ENCODE results near the gene CDYL.

Gene CDYL

DNA sequence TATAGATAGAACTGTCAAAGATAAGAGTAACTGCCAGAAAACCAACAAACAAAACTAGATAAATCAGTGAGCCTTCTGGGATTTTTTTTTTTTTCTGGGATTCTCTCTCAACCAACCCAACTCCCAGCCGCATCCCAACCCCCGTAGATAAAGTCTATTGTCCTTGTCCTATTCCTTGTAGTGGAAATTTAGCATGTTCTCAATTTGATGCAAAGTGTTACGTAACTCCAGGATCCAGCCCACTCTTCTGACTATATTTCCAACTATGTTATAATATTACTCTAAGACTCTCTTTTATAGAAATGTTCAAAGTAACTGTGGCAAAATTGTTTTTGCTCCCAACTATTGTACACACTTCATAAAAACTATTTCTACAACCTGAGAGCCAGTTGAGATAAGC lies 15.4 kb upstream of the CDYL start:
- no peak overlapping the region for H3K27ac ChIP-seq (ENCODE audit: low read length)
- H3K9me3 ChIP-seq (ENCODE audit: insufficient read depth, low read length): peaks cover 5% of the 10 kb centered on the region; the same call in 1 of the 2 replicates
- no peak overlapping the region for H3K9ac ChIP-seq (ENCODE audit: low read length)
- TF ChIP-seq EZH2phosphoT487 (IDR thresholded peaks at IDR 0.05; ENCODE audit: low read depth): no peak
- TF ChIP-seq, protein P1, sequence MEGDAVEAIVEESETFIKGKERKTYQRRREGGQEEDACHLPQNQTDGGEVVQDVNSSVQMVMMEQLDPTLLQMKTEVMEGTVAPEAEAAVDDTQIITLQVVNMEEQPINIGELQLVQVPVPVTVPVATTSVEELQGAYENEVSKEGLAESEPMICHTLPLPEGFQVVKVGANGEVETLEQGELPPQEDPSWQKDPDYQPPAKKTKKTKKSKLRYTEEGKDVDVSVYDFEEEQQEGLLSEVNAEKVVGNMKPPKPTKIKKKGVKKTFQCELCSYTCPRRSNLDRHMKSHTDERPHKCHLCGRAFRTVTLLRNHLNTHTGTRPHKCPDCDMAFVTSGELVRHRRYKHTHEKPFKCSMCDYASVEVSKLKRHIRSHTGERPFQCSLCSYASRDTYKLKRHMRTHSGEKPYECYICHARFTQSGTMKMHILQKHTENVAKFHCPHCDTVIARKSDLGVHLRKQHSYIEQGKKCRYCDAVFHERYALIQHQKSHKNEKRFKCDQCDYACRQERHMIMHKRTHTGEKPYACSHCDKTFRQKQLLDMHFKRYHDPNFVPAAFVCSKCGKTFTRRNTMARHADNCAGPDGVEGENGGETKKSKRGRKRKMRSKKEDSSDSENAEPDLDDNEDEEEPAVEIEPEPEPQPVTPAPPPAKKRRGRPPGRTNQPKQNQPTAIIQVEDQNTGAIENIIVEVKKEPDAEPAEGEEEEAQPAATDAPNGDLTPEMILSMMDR (IDR thresholded peaks at IDR 0.05; ENCODE audit: low read depth, low read length): no peak
- H3K4me1 ChIP-seq (ENCODE audit: low read length): no peaks in the 10 kb centered on the region
- H3K79me2 ChIP-seq (ENCODE audit: low read length): no peaks in the 10 kb centered on the region
- no peak overlapping the region for H3K4me2 ChIP-seq (ENCODE audit: low read length)
- no peak overlapping the region for H3K4me3 ChIP-seq (ENCODE audit: low read length)
- no peaks in the 10 kb centered on the region for H4K20me1 ChIP-seq (ENCODE audit: insufficient read depth, low read length)
- no peaks in the 10 kb centered on the region for H3K27me3 ChIP-seq (ENCODE audit: low read depth, low read length)
- H2AFZ ChIP-seq (ENCODE audit: low read depth, low read length): no peak overlapping the region
- no peaks in the 10 kb centered on the region for H3K36me3 ChIP-seq (replicated peaks; ENCODE audit: low read depth, low read length)

DNA sequence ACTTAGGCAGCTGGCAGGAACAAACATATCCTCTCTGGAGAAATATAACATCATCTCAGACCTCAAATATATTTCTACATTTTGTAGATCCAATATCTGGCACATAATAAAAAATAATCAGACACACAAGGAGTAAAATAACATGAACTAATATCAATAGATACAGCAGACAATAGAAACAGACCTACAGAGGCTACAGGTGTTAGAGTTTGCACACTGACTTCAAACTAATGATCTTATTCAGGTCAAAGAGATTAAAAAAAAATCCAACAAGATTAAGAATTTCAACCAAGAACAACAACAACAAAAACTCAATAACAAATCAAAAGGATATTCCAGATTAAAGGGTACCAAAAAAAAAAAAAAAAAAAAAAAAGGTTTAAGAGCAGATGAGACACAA lies 13.9 kb upstream of the CDYL start:
- Histone ChIP-seq H3K4me3 (ENCODE audit: low read length) (no peak overlapping the region), H4K20me1 (ENCODE audit: insufficient read depth, low read length) (no peaks in the 10 kb centered on the region), H3K79me2 (ENCODE audit: low read length) (no peaks in the 10 kb centered on the region), H3K27ac (ENCODE audit: low read length) (no peak overlapping the region), H3K9ac (ENCODE audit: low read length) (no peak overlapping the region), H3K27me3 (ENCODE audit: low read depth, low read length) (no peaks in the 10 kb centered on the region), H3K4me1 (ENCODE audit: low read length) (no peaks in the 10 kb centered on the region), H3K4me2 (ENCODE audit: low read length) (no peak overlapping the region), H3K9me3 (ENCODE audit: insufficient read depth, low read length) (peaks cover 5% of the 10 kb centered on the region; the same call in 1 of the 2 replicates), H2AFZ (ENCODE audit: low read depth, low read length) (no peak overlapping the region), H3K36me3 (replicated peaks; ENCODE audit: low read depth, low read length) (no peaks in the 10 kb centered on the region)
- no peak for TF ChIP-seq EZH2phosphoT487 (IDR thresholded peaks at IDR 0.05; ENCODE audit: low read depth)
- TF ChIP-seq, protein P1 (IDR thresholded peaks at IDR 0.05; ENCODE audit: low read depth, low read length): no peak

DNA sequence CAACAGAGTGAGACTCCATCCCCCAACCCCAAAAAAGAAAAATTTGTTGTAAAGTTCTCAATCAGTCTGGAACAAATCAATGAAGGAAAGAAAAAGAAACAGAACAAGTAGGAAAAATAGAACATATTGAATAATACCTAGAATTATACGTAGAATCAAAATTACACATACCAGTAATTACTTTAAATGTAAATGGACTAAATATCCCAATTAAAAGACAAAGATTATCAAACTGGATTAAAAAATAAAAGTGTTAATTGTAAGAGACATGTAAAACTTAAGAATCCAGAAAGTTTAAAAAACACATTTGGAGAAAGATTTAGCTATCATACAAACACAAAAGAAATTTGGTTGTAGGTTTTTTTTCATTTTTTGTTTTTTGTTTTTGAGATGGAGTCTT lies 12.3 kb upstream of the CDYL start:
- Histone ChIP-seq H3K36me3 (replicated peaks; ENCODE audit: low read depth, low read length) (no peaks in the 10 kb centered on the region), H3K9me3 (ENCODE audit: insufficient read depth, low read length) (peaks cover 5% of the 10 kb centered on the region; the same call in 1 of the 2 replicates), H3K4me2 (ENCODE audit: low read length) (no peak overlapping the region), H4K20me1 (ENCODE audit: insufficient read depth, low read length) (no peaks in the 10 kb centered on the region), H3K27me3 (ENCODE audit: low read depth, low read length) (no peaks in the 10 kb centered on the region), H2AFZ (ENCODE audit: low read depth, low read length) (no peak overlapping the region), H3K4me1 (ENCODE audit: low read length) (no peaks in the 10 kb centered on the region), H3K9ac (ENCODE audit: low read length) (no peak overlapping the region), H3K27ac (ENCODE audit: low read length) (no peak overlapping the region), H3K79me2 (ENCODE audit: low read length) (no peaks in the 10 kb centered on the region), H3K4me3 (ENCODE audit: low read length) (no peak overlapping the region)
- TF ChIP-seq, protein P1 (IDR thresholded peaks at IDR 0.05; ENCODE audit: low read depth, low read length): no peak
- no peak for TF ChIP-seq EZH2phosphoT487 (IDR thresholded peaks at IDR 0.05; ENCODE audit: low read depth)

DNA sequence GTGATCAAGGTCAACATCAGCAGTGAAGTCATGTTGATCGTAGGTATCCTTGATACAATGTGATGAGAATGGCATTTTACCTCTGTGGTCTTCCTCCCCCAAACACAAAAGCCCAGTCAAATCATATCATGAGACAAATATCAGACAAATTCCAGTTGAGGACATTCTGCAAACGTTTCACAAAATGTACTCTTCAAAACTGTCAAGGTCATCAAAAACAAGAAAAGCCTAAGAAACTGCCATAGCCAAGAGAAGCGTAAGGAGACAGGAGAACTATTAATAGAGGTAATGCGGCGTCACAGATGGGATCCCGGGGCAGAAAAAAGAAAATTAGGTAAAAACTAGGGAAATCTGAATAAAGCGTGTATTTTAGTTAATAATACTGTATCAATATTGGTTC lies 7.4 kb upstream of the CDYL start:
- Histone ChIP-seq H3K79me2 (ENCODE audit: low read length) (no peaks in the 10 kb centered on the region), H3K4me2 (ENCODE audit: low read length) (no peak overlapping the region), H3K27ac (ENCODE audit: low read length) (no peak overlapping the region), H3K36me3 (replicated peaks; ENCODE audit: low read depth, low read length) (no peaks in the 10 kb centered on the region), H3K9me3 (ENCODE audit: insufficient read depth, low read length) (no peaks in the 10 kb centered on the region), H2AFZ (ENCODE audit: low read depth, low read length) (no peak overlapping the region), H3K4me1 (ENCODE audit: low read length) (no peaks in the 10 kb centered on the region), H4K20me1 (ENCODE audit: insufficient read depth, low read length) (no peaks in the 10 kb centered on the region), H3K9ac (ENCODE audit: low read length) (no peak overlapping the region), H3K27me3 (ENCODE audit: low read depth, low read length) (no peaks in the 10 kb centered on the region), H3K4me3 (ENCODE audit: low read length) (no peak overlapping the region)
- no peak for TF ChIP-seq EZH2phosphoT487 (IDR thresholded peaks at IDR 0.05; ENCODE audit: low read depth)
- TF ChIP-seq, protein P1 (IDR thresholded peaks at IDR 0.05; ENCODE audit: low read depth, low read length): no peak

Data from OCI-LY3 (cell line).